K562 (cell line): Measurements from ENCODE around the gene EFCC1. TPM values are rescaled to one million over a fixed set of nuclear protein-coding genes. Genes with fewer than 3 reads are reported as not detected.

ENCODE experiments used
- BRF2 ChIP-seq: IDR thresholded peaks from 3 replicates; pipeline ENCODE4 v1.6.1; 2011; ENCODE audit warnings: borderline replicate concordance, mild to moderate bottlenecking; ENCODE audit not compliant: insufficient read length, insufficient read depth
- CBFA2T3 ChIP-seq: fragments of 450-650 bp; IDR thresholded peaks from 2 replicates; pipeline ENCODE4 v1.6.1; 2017
- CREB3 ChIP-seq: fragments of 450-650 bp; conservative IDR thresholded peaks from 2 replicates; pipeline ENCODE4 v1.6.1; 2016; ENCODE audit warnings: missing genetic modification characterization, low read depth, mild to moderate bottlenecking, missing compliant biosample characterization, moderate library complexity
- ETV1 ChIP-seq: fragments of 450-650 bp; conservative IDR thresholded peaks from 2 replicates; pipeline ENCODE4 v1.6.1; 2016; ENCODE audit warnings: missing genetic modification characterization, control low read depth, low read depth, missing compliant biosample characterization
- HDAC1 ChIP-seq, 2 experiments: fragments of 450-650 bp; IDR thresholded peaks; 2 replicates each; pipeline ENCODE4 v1.6.1; 2016 to 2017; ENCODE audit warnings: inconsistent platforms in 1 of 2, mild to moderate bottlenecking in 1 of 2, moderate library complexity in 1 of 2
- ILK ChIP-seq: fragments of 450-650 bp; IDR thresholded peaks from 2 replicates; pipeline ENCODE4 v1.6.1; 2016; ENCODE audit warnings: missing genetic modification characterization, low read depth, mild to moderate bottlenecking, missing compliant biosample characterization, moderate library complexity, borderline replicate concordance
- NFIC ChIP-seq: fragments of 450-650 bp; IDR thresholded peaks from 2 replicates; pipeline ENCODE4 v1.6.1; 2017; ENCODE audit warnings: mild to moderate bottlenecking, inconsistent platforms
- POLR2AphosphoS5 ChIP-seq: IDR thresholded peaks from 2 replicates; pipeline ENCODE4 v1.6.1; 2011; ENCODE audit warnings: mild to moderate bottlenecking, low read depth, low read length, moderate library complexity; ENCODE audit not compliant: control insufficient read depth, insufficient read depth
- SMARCE1 ChIP-seq: fragments of 450-650 bp; IDR thresholded peaks from 2 replicates; pipeline ENCODE4 v1.7.1; 2016; ENCODE audit warnings: mild to moderate bottlenecking
- TAL1 ChIP-seq: fragments of 450-650 bp; IDR thresholded peaks from 2 replicates; pipeline ENCODE4 v1.6.1; 2016; ENCODE audit warnings: mild to moderate bottlenecking
- USF1 ChIP-seq: sonication (generic); formaldehyde crosslinking; IDR thresholded peaks from 2 replicates; pipeline ENCODE4 v1.9.0; 2022; ENCODE audit warnings: mild to moderate bottlenecking, missing genetic modification reagents
- ZNF121 ChIP-seq: sonication (generic); formaldehyde crosslinking; conservative IDR thresholded peaks from 2 replicates; pipeline ENCODE4 v1.8.0; 2022; ENCODE audit warnings: missing genetic modification reagents
- ZNF518B ChIP-seq: fragments of 250-450 bp; sonication (Bioruptor Pico); IDR thresholded peaks from 2 replicates; pipeline ENCODE4 v1.5.0; 2021; ENCODE audit warnings: mild to moderate bottlenecking, moderate library complexity
- ZNF584 ChIP-seq: fragments of 200-800 bp; sonication (Bioruptor generic); IDR thresholded peaks from 2 replicates; pipeline ENCODE4 v1.6.1; 2016; ENCODE audit warnings: low read depth, mild to moderate bottlenecking, missing genetic modification characterization, missing compliant biosample characterization
- polyA plus RNA-seq, 8 experiments: library from polyadenylated mRNA; depleted of rRNA in 4 of 8; stranded (reverse) in 5 of 8; unstranded in 3 of 8; fragments of >200 nt; fragmentation: Nextera tagmentation in 2 of 8; fragmentation: Illumina TruSeq in 1 of 8; extraction: Ambion mirVana in 2 of 8; extraction: Trizol in 1 of 8; gene quantifications; 2 replicates each; pipeline versions ENCODE4 v1.2.1 to v1.2.3, GENCODE V29; 2011 to 2014; ENCODE audit warnings: inconsistent platforms in 1 of 8, missing spikeins in 1 of 8
- total RNA-seq, 7 experiments: library from RNA; depleted of rRNA in 6 of 7; stranded (reverse); fragments of >200 nt in 6 of 7; fragmentation: Illumina TruSeq in 2 of 7; extraction: Trizol in 2 of 7; gene quantifications; 2 replicates each; pipeline versions ENCODE4 v1.2.1 to v1.2.3, GENCODE V29; 2011 to 2021; ENCODE audit warnings: low replicate concordance in 1 of 7
- TF ChIP-seq, protein P1 (sequence below): fragments of 250-450 bp; sonication (Bioruptor Pico); IDR thresholded peaks from 2 replicates; pipeline ENCODE4 v1.5.0; 2021
- TF ChIP-seq, protein P2 (sequence below), 2 experiments: fragments of 450-650 bp; IDR thresholded peaks; 2 replicates each; pipeline ENCODE4 v1.6.1; 2018; ENCODE audit warnings: mild to moderate bottlenecking in 2 of 2, low read depth in 1 of 2; ENCODE audit not compliant: partially characterized antibody in 2 of 2

The EFCC1 gene
- total and polyA plus RNA-seq, 9 of the 15 experiments (the other 6 are each of a cell fraction or from before 2014, with no cell fraction given) = not detected

DNA sequence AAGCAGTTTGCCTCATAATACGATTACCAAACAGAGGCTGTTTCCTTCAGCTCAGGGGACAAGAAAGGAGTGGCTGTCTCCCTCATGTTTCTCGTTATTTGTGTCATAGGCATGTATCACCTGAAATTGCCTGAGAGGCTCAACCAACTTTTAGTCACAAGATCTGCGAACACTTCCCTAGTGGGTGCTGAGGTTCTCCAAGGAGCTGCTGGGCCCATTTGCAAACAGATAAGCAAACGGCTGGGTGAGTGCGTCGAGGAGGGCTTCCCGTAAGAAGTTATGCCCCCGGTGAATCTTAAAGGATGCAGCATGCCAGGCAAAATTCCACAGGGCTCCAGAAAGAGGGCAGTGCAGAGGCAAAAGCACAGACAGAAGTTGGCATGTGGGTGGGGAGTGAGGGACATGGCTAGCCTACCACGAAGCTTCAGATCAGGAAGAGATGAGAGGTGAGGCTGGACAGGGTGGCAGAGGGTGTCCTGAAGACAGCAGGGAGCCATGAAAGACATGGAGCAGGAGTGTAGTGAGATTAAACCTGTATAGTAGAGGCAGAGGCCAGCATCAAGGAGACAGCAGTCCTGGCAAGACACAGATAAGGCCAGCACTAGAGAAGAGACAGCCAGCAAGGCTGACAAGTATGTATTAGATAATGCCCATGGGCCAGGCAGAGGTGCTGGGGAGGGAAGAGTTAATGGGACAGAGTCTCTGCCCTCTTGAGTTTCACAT lies 55.5 kb downstream of the EFCC1 start (continued):
- TF ChIP-seq, protein P1, sequence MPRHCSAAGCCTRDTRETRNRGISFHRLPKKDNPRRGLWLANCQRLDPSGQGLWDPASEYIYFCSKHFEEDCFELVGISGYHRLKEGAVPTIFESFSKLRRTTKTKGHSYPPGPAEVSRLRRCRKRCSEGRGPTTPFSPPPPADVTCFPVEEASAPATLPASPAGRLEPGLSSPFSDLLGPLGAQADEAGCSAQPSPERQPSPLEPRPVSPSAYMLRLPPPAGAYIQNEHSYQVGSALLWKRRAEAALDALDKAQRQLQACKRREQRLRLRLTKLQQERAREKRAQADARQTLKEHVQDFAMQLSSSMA (CRISPR knock-in tag) = no peak
- TF ChIP-seq BRF2 (no peak), ZNF518B (no peak), SMARCE1 (no peak), CBFA2T3 (peak; percentile 92), HDAC1 (IDR thresholded peaks at IDR 0.05) (no peak), NFIC (peak; percentile 60), ZNF121 (CRISPR knock-in tag) (no peak), POLR2AphosphoS5 (peak; percentile 60; the same call in 1 of the 2 replicates), CREB3 (tag) (no peak), ZNF584 (CRISPR knock-in tag) (no peak), TAL1 (peak; percentile 75), ILK (tag) (no peak), ETV1 (tag) (no peak), USF1 (no peak)
- TF ChIP-seq, protein P2, sequence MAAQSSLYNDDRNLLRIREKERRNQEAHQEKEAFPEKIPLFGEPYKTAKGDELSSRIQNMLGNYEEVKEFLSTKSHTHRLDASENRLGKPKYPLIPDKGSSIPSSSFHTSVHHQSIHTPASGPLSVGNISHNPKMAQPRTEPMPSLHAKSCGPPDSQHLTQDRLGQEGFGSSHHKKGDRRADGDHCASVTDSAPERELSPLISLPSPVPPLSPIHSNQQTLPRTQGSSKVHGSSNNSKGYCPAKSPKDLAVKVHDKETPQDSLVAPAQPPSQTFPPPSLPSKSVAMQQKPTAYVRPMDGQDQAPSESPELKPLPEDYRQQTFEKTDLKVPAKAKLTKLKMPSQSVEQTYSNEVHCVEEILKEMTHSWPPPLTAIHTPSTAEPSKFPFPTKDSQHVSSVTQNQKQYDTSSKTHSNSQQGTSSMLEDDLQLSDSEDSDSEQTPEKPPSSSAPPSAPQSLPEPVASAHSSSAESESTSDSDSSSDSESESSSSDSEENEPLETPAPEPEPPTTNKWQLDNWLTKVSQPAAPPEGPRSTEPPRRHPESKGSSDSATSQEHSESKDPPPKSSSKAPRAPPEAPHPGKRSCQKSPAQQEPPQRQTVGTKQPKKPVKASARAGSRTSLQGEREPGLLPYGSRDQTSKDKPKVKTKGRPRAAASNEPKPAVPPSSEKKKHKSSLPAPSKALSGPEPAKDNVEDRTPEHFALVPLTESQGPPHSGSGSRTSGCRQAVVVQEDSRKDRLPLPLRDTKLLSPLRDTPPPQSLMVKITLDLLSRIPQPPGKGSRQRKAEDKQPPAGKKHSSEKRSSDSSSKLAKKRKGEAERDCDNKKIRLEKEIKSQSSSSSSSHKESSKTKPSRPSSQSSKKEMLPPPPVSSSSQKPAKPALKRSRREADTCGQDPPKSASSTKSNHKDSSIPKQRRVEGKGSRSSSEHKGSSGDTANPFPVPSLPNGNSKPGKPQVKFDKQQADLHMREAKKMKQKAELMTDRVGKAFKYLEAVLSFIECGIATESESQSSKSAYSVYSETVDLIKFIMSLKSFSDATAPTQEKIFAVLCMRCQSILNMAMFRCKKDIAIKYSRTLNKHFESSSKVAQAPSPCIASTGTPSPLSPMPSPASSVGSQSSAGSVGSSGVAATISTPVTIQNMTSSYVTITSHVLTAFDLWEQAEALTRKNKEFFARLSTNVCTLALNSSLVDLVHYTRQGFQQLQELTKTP (IDR thresholded peaks at IDR 0.05; ENCODE audit: low read depth in 1 of 2, partially characterized antibody in 2 of 2) = no peak
